ENCODE measurements around the gene SLIT3.

The SLIT3 gene

DNA sequence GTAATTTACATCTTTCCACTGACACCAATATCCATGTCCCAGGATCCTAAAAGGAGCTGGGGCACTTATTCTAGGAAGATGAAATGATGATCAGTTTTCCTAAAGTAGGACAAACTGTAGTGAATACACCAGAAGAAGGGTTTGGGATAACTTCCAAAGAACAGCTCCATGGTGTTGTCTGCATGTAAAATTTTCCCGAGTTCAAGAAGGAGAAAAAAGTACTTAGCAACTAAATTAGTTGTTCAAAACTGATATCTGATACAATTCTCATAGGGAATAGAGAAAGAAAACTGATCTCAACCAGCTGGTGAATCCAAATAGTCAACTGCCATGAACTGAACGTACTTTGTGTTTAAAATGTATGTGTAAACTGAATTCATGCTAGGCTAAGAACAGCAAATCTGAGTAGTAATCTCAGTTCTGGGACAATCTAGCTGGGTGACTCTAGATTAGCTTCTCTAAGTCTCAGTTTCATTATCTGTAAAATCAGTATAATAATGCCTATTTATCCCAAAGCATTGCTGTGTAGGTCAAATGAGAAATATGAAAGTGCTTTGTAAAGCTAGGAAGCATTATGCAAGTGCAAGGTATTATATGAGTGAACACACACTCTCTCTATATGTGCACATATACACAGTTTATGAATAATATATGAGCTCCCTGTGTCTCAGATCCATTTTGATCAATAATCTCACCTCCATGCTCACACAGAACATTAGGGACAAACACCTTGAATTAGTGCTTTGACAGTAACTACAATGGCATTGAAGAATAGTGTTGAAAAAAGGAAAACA is 357.7 kb downstream of the SLIT3 start:
- Histone ChIP-seq H3K27me3 (replicated peaks; ENCODE audit: control insufficient read depth, insufficient read depth, low read length) (no peaks in the 10 kb centered on the region), H3K4me3 (replicated peaks; ENCODE audit: low read depth, low read length) (no peak overlapping the region), H3K36me3 (ENCODE audit: control insufficient read depth, insufficient read depth, low read length) (no peaks in the 10 kb centered on the region)
- TF ChIP-seq CTCF (IDR thresholded peaks at IDR 0.05; ENCODE audit: insufficient read depth, low read length, poor library complexity, severe bottlenecking) = no peak
- DNase-seq (ENCODE audit: extremely low read depth, insufficient read length) = no peak

GRCh38 chr5:168941901-168942300 is 359.0 kb downstream of the SLIT3 start:
- no peak overlapping the region for H3K4me3 ChIP-seq (replicated peaks; ENCODE audit: low read depth, low read length)
- H3K36me3 ChIP-seq (ENCODE audit: control insufficient read depth, insufficient read depth, low read length) = no peaks in the 10 kb centered on the region
- no peaks in the 10 kb centered on the region; the same call in 1 of the 2 replicates for H3K27me3 ChIP-seq (replicated peaks; ENCODE audit: control insufficient read depth, insufficient read depth, low read length)
- no peak for DNase-seq (ENCODE audit: extremely low read depth, insufficient read length)
- no peak for TF ChIP-seq CTCF (IDR thresholded peaks at IDR 0.05; ENCODE audit: insufficient read depth, low read length, poor library complexity, severe bottlenecking)

GRCh38 chr5:168940712-168941111 is 360.2 kb downstream of the SLIT3 start:
- no peak for TF ChIP-seq CTCF (IDR thresholded peaks at IDR 0.05; ENCODE audit: insufficient read depth, low read length, poor library complexity, severe bottlenecking)
- Histone ChIP-seq H3K36me3 (ENCODE audit: control insufficient read depth, insufficient read depth, low read length) (no peaks in the 10 kb centered on the region), H3K27me3 (replicated peaks; ENCODE audit: control insufficient read depth, insufficient read depth, low read length) (no peaks in the 10 kb centered on the region; the same call in 1 of the 2 replicates), H3K4me3 (replicated peaks; ENCODE audit: low read depth, low read length) (no peak overlapping the region)
- no peak for DNase-seq (ENCODE audit: extremely low read depth, insufficient read length)

DNA sequence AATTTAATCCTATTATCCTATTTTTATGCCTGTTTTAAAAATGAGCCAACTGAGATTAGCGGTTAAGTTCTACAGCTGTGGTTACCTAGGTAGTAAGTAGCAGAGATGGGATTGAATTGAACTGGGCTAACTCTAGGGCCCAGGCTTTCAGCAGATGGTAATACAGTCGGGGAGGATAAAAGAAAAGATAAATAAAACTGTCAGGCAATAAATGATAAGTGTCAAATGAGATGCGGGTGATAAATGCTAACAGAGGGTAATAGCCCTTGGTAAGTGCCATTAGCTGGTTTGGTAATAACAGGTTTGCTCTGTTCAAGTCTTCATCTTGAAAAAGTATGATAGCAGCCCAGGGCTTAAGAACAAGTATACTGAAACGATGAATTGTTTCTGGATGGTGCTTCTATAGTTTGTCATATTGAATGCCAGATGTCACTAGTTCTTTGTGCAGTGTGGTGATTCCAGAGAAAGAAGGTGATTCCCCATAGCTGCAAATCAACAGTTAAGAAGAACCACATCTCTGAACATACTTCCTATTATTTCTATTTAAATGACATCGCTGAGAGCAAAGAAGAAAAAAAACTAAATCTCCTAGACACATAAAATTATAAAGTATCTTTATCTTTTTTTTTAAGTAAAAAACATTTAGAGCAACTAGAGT is 360.9 kb downstream of the SLIT3 start:
- H3K4me3 ChIP-seq (replicated peaks; ENCODE audit: low read depth, low read length) = no peak overlapping the region
- H3K36me3 ChIP-seq (ENCODE audit: control insufficient read depth, insufficient read depth, low read length) = no peaks in the 10 kb centered on the region
- TF ChIP-seq CTCF (IDR thresholded peaks at IDR 0.05; ENCODE audit: insufficient read depth, low read length, poor library complexity, severe bottlenecking) = no peak
- DNase-seq (ENCODE audit: extremely low read depth, insufficient read length) = no peak
- no peaks in the 10 kb centered on the region; the same call in 1 of the 2 replicates for H3K27me3 ChIP-seq (replicated peaks; ENCODE audit: control insufficient read depth, insufficient read depth, low read length)

- Histone ChIP-seq H3K4me3 (replicated peaks; ENCODE audit: low read depth, low read length) (no peak overlapping the region), H3K27me3 (replicated peaks; ENCODE audit: control insufficient read depth, insufficient read depth, low read length) (no peaks in the 10 kb centered on the region; the same call in 1 of the 2 replicates), H3K36me3 (ENCODE audit: control insufficient read depth, insufficient read depth, low read length) (no peaks in the 10 kb centered on the region)
- no peak for DNase-seq (ENCODE audit: extremely low read depth, insufficient read length)
- no peak for TF ChIP-seq CTCF (IDR thresholded peaks at IDR 0.05; ENCODE audit: insufficient read depth, low read length, poor library complexity, severe bottlenecking)
Observed at GRCh38 chr5:168939156-168939800, 361.7 kb downstream of the SLIT3 start.

Data from GM06990 (cell line).